Fibroblast of the aortic adventitia (primary cell): ENCODE results near the gene CCDC17. TPM values are rescaled to one million over a fixed set of nuclear protein-coding genes. Genes with fewer than 3 reads are reported as not detected.

ENCODE experiments used
- DNase-seq: peaks from one replicate; pipeline ENCODE4 v3.0.0-alpha.2; 2010; ENCODE audit warnings: low read depth
- H3K4me3 ChIP-seq: 2 replicates; pipeline ENCODE4 v1.5.1; 2011; ENCODE audit warnings: low read depth, mild to moderate bottlenecking, control low read depth, low read length, moderate library complexity
- total RNA-seq: library from RNA; depleted of rRNA; stranded (reverse); fragments of >200 nt; gene quantifications from 2 replicates; pipeline ENCODE4 v1.2.3, GENCODE V29; 2012; ENCODE audit warnings: low replicate concordance
- TF ChIP-seq, protein P1 (sequence below): IDR thresholded peaks from 2 replicates; pipeline ENCODE4 v1.5.1; 2011; ENCODE audit warnings: mild to moderate bottlenecking, low read length, control low read depth, inconsistent platforms; ENCODE audit not compliant: insufficient read depth

CCDC17 gene
- total RNA-seq, 1 donor = 0.72 TPM

DNA sequence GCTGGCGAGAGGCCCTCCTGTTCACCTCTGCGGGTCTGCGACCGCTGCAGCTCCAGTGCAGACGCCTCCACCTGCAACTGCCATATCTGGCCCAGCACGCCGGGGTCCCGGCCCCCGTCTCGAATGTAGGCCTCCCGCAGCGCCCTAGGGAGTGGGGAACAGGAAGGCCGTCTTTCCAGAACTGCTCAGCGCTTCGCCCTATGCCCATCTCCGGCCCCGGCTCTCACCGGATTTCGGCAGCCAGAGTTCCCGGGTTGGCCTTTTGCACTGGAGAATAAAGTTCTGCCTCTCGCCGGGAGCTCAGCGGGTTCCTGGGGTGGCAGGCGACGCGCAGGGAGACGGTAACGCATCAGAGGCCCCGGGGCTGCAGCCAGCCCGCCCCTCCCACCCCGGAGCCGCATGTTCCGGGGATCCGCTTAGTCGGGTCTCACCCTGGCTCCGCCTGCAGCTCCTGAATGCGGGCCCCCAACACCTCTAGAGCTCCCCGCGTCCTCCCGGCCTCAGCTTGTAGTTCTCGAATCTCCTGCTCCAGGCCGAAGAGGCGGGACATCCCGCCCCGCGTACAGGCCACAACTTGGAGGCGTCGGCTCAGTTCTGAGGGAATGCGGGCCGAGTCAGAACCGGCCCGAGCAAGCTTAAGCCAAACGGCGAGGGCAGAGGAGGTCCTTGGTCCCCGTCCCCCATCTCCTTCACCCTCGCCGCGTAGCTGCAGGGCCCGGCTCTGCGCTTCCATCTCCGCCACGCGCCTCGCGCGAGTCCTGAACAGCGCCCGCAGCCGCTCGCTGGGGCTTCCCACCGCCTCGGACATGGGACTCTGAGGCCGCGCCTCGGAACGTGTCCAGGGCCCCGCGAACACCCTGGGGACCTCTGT lies 1.1 kb downstream of the CCDC17 start:
- TF ChIP-seq, protein P1, sequence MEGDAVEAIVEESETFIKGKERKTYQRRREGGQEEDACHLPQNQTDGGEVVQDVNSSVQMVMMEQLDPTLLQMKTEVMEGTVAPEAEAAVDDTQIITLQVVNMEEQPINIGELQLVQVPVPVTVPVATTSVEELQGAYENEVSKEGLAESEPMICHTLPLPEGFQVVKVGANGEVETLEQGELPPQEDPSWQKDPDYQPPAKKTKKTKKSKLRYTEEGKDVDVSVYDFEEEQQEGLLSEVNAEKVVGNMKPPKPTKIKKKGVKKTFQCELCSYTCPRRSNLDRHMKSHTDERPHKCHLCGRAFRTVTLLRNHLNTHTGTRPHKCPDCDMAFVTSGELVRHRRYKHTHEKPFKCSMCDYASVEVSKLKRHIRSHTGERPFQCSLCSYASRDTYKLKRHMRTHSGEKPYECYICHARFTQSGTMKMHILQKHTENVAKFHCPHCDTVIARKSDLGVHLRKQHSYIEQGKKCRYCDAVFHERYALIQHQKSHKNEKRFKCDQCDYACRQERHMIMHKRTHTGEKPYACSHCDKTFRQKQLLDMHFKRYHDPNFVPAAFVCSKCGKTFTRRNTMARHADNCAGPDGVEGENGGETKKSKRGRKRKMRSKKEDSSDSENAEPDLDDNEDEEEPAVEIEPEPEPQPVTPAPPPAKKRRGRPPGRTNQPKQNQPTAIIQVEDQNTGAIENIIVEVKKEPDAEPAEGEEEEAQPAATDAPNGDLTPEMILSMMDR = no peak
- DNase-seq = no peak
- no peak overlapping the region for H3K4me3 ChIP-seq

DNA sequence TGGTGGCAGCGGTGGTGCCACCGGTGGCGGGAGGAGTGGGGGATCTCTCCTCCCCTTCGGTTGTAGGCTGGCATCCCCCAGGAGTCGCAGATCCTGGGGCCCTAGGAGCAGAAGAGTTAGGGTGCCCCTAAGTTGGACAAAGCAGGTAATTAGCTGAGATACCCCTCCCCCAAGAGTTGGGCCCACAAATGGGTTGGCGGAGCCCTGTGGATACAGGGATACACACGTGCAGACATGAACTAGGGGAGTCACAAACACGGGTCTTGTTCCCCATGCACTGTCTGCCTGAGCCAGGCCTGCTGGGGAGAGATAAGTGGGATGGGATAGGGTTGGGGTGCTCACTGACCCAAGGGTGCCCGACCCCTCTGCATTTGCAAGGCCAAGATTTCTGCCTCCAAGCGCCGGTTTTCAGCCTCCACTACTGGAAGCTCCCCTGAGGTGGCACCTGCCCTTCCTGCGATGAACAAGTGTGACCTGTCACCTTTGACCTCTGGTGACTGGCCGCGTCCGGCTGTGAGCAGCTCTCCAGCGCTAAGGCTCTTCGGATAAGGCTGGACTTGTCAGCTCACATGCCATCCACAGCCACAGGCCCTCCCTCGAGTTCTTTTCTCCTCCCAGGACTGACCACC lies 1.8 kb downstream of the CCDC17 start:
- no peak overlapping the region for H3K4me3 ChIP-seq
- no peak for DNase-seq
- TF ChIP-seq, protein P1 = no peak

DNA sequence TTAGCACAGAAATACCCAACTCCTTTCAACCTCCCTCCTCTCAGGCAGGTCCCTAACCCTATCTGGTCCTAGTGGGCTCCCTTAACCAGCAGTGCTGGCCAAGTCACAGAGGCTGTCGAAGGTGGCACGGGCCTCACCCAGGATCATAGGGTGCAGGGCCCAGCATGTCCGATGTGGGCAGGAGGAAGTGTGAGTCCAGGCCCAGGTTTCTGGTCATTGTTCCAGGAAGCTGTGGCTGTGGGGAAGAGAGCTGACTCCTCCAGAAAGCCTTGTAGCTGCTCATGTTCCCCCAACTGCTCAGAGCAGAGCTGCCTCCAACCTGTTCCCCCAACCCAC lies 2.4 kb downstream of the CCDC17 start:
- no peak for DNase-seq
- H3K4me3 ChIP-seq = no peak overlapping the region
- TF ChIP-seq, protein P1 = no peak

DNA sequence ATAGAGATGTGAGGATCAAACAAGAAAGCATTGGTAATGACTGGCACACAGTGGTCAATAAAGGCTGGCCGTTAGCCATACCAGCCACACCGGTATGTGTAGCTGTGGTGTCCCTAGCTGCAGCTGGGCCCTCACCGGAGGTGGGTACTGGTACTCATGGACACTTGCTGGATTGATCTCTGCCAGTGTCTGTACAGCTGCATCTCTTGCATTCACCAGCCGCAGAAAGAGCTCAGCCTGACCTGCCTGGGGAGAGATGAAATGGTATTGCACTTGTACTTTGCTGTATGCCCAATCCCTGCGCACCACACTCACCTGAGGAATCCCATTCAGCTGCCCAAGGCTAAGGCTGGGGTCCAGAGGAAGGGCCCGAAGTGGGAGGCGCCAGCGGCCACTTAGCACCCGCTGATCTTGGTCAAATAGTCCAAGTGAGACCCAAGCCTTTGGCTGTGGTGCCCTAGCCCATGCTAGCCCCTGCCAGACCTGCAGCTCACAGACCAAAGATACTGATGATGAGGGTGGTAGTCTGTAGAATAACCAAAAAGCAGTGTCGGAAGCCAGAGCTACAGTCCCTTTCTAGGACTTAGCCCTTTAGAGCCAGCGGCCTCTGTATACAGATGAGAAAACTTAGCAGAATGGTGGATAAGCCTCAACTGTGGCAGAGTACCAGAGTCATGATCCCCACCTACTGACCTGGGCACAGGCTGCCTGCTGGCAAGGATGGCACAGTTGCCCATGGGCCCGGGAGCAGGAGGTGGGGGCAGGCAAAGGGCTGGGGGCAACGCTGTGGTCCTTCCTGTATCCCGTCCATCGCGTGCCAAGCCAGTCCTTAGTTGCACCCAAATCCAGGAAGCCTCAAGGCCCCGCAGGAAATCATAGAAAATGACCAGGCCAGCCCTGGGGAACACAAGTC lies 3.0 kb downstream of the CCDC17 start:
- TF ChIP-seq, protein P1 = no peak
- no peak overlapping the region for H3K4me3 ChIP-seq
- no peak for DNase-seq

DNA sequence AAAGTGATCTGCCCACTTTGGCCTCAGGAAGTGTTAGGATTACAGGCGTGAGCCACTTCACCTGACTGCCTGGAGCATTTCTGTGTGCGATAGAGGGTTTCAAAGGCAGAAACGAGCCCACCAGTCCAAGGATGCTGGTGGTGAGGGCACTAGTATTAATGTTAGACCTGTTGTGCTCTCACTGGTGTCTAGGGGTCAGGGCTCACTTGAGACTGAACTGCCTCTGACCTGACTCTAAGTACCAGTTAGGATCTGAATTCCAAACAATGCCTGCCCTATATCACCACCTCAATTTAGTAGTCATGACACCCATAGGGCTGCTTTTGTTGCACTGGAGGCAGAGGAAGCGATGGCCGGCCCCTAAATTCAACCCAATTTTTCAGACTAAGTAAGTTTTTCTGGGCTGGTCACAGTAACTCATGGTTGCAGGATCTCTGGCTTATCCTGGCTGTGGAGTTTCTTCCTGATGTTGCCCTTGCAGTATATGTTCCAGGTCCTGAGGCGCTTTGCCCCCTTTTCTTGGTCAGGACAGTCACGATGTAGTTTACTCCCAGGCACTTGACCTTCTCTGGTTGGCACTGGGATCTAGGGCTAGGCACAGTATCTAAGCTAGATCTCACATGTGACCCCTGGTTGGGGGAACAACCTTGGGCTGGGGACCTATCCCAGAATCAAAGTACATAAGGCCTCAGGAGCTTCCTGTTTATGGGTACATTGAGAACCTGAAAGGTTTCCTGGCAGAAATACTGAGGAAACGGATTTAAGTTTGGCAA lies 4.5 kb downstream of the CCDC17 start:
- DNase-seq = no peak
- TF ChIP-seq, protein P1 = no peak
- no peak overlapping the region for H3K4me3 ChIP-seq

DNA sequence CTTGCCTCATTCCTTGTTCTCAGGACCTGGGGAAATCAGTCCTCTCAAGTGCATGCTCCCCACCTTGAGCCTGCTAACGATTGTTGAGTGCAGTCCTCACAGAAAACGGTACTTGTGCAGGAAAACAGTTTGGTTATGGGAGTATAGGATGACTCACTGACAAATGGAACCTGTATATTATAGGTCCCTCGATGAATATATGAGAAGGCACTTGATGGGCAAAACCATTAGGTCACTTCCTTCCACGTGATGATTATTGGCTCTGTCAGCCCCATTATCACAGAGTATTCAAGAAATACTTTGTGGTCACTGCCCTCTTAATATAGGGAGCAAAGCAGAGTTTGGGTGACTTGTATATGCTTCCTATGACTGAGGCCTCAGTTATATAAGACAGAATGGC lies 6.2 kb downstream of the CCDC17 start:
- TF ChIP-seq, protein P1 = no peak
- DNase-seq = peak; percentile 33
- H3K4me3 ChIP-seq = no peak overlapping the region
